ENCODE results near the gene VRK3.

DNA sequence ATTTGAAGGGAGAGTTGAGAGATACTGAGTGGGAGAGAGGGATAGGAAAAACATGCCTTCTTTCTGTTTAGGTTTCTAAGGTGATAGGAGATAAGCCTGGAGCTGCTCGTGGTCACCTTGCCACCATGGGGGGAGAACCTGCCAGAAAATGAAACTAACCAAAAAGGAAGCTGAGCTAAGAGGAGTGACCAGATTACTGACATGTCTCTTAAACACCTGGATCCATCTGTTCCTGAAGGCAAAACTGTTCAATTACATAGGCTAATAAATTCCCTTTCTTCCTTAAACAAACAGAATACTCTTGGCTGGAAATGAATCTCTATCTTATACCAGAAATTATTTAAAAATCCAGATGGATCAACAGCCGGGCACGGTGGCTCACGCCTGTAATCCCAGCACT lies 27.9 kb upstream of the VRK3 start:
- TF ChIP-seq, protein P1, sequence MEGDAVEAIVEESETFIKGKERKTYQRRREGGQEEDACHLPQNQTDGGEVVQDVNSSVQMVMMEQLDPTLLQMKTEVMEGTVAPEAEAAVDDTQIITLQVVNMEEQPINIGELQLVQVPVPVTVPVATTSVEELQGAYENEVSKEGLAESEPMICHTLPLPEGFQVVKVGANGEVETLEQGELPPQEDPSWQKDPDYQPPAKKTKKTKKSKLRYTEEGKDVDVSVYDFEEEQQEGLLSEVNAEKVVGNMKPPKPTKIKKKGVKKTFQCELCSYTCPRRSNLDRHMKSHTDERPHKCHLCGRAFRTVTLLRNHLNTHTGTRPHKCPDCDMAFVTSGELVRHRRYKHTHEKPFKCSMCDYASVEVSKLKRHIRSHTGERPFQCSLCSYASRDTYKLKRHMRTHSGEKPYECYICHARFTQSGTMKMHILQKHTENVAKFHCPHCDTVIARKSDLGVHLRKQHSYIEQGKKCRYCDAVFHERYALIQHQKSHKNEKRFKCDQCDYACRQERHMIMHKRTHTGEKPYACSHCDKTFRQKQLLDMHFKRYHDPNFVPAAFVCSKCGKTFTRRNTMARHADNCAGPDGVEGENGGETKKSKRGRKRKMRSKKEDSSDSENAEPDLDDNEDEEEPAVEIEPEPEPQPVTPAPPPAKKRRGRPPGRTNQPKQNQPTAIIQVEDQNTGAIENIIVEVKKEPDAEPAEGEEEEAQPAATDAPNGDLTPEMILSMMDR (IDR thresholded peaks at IDR 0.05): no peak
- TF ChIP-seq EP300 (IDR thresholded peaks at IDR 0.05; ENCODE audit: low read depth): no peak
- TF ChIP-seq POLR2A (IDR thresholded peaks at IDR 0.05): no peak
- TF ChIP-seq POLR2AphosphoS5 (IDR thresholded peaks at IDR 0.05): no peak

Measured in transverse colon (tissue), 4 donors.